OCI-LY1 (cell line): ENCODE measurements around the gene CREB3L1.

Experiments used
- EZH2 ChIP-seq: fragments of 200-600 bp; sonication (generic), shearing (Covaris generic); IDR thresholded peaks from 2 replicates; pipeline ENCODE4 v1.8.0; 2017; ENCODE audit warnings: borderline replicate concordance, mixed run types, mild to moderate bottlenecking, antibody characterized with exemption, low read length, moderate library complexity, mixed read lengths
- TF ChIP-seq, protein P1 (sequence below): fragments of 200-600 bp; sonication (generic), shearing (Covaris generic); IDR thresholded peaks from 2 replicates; pipeline ENCODE4 v1.5.1; 2017; ENCODE audit warnings: mild to moderate bottlenecking, antibody characterized with exemption, low read length, moderate library complexity, mixed read lengths

DNA sequence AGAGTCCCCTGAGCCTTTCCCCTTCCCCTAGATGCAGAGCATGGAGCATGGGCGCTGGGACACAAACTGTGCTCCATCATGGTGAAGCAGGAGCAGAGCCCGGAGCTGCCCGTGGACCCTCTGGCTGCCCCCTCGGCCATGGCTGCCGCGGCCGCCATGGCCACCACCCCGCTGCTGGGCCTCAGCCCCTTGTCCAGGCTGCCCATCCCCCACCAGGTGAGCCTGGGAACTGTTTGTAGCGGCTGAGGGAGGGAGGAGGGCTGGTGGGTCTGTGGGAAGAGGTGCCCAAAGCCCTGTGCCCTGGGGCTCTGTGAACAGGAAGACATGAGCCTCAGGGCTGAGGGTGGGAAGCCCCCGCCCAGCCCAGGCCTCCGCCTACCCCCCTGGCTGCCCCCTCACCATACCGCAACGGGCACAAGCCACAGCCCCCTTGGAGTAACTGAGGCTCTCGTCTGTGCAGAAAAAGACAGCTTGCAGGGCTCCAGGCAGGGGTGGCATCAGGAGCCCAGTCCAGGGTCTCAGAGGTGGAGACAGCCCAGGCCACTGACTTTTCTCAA, 30.4 kb downstream of the CREB3L1 start:
- TF ChIP-seq, protein P1, sequence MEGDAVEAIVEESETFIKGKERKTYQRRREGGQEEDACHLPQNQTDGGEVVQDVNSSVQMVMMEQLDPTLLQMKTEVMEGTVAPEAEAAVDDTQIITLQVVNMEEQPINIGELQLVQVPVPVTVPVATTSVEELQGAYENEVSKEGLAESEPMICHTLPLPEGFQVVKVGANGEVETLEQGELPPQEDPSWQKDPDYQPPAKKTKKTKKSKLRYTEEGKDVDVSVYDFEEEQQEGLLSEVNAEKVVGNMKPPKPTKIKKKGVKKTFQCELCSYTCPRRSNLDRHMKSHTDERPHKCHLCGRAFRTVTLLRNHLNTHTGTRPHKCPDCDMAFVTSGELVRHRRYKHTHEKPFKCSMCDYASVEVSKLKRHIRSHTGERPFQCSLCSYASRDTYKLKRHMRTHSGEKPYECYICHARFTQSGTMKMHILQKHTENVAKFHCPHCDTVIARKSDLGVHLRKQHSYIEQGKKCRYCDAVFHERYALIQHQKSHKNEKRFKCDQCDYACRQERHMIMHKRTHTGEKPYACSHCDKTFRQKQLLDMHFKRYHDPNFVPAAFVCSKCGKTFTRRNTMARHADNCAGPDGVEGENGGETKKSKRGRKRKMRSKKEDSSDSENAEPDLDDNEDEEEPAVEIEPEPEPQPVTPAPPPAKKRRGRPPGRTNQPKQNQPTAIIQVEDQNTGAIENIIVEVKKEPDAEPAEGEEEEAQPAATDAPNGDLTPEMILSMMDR, result no peak
- TF ChIP-seq EZH2, result no peak
